ENCODE data around the gene RGCC. TPM values are rescaled to one million over a fixed set of nuclear protein-coding genes. Genes with fewer than 3 reads are reported as not detected.

RGCC gene
- total RNA-seq, 1 donor from 2014 or later: 1.6 TPM

GRCh38 chr13:41461527-41462139 is 4.3 kb downstream of the RGCC start:
- Mint-ChIP-seq H3K9me3 (ENCODE audit: unreplicated experiment) (no peaks in the 10 kb centered on the region), H3K4me3 (ENCODE audit: unreplicated experiment) (no peak overlapping the region), H3K36me3 (ENCODE audit: unreplicated experiment) (no peaks in the 10 kb centered on the region), H3K27ac (ENCODE audit: unreplicated experiment) (no peak overlapping the region), H3K4me1 (ENCODE audit: unreplicated experiment) (peaks cover 7% of the 10 kb centered on the region), H3K27me3 (ENCODE audit: unreplicated experiment) (peaks cover 36% of the 10 kb centered on the region)
- no peak for DNase-seq (ENCODE audit: extremely low spot score, unreplicated experiment)
- TF ChIP-seq CTCF (IDR thresholded peaks at IDR 0.05): no peak

- no peaks in the 10 kb centered on the region for H3K9me3 Mint-ChIP-seq (ENCODE audit: unreplicated experiment)
- no peak overlapping the region for H3K27ac Mint-ChIP-seq (ENCODE audit: unreplicated experiment)
- TF ChIP-seq CTCF (IDR thresholded peaks at IDR 0.05): no peak
- no peak overlapping the region for H3K4me3 Mint-ChIP-seq (ENCODE audit: unreplicated experiment)
- peaks cover 37% of the 10 kb centered on the region for H3K27me3 Mint-ChIP-seq (ENCODE audit: unreplicated experiment)
- H3K36me3 Mint-ChIP-seq (ENCODE audit: unreplicated experiment): no peaks in the 10 kb centered on the region
- DNase-seq (ENCODE audit: extremely low spot score, unreplicated experiment): no peak
- peaks cover 3% of the 10 kb centered on the region for H3K4me1 Mint-ChIP-seq (ENCODE audit: unreplicated experiment)
Measured at GRCh38 chr13:41462427-41462826, 5.1 kb downstream of the RGCC start.

- Mint-ChIP-seq H3K9me3 (ENCODE audit: unreplicated experiment) (no peaks in the 10 kb centered on the region), H3K27ac (ENCODE audit: unreplicated experiment) (no peak overlapping the region), H3K27me3 (ENCODE audit: unreplicated experiment) (peaks cover 38% of the 10 kb centered on the region), H3K4me3 (ENCODE audit: unreplicated experiment) (no peak overlapping the region), H3K36me3 (ENCODE audit: unreplicated experiment) (no peaks in the 10 kb centered on the region), H3K4me1 (ENCODE audit: unreplicated experiment) (no peaks in the 10 kb centered on the region)
- DNase-seq (ENCODE audit: extremely low spot score, unreplicated experiment): no peak
- no peak for TF ChIP-seq CTCF (IDR thresholded peaks at IDR 0.05)
Measured at GRCh38 chr13:41463838-41464602, 6.7 kb downstream of the RGCC start.

- Mint-ChIP-seq H3K4me1 (ENCODE audit: unreplicated experiment) (no peaks in the 10 kb centered on the region), H3K9me3 (ENCODE audit: unreplicated experiment) (no peaks in the 10 kb centered on the region), H3K27ac (ENCODE audit: unreplicated experiment) (no peak overlapping the region), H3K36me3 (ENCODE audit: unreplicated experiment) (no peaks in the 10 kb centered on the region), H3K27me3 (ENCODE audit: unreplicated experiment) (peaks cover 38% of the 10 kb centered on the region), H3K4me3 (ENCODE audit: unreplicated experiment) (no peak overlapping the region)
- TF ChIP-seq CTCF (IDR thresholded peaks at IDR 0.05): no peak
- DNase-seq (ENCODE audit: extremely low spot score, unreplicated experiment): no peak
Measured at GRCh38 chr13:41465241-41465847, 8.0 kb downstream of the RGCC start.

- no peaks in the 10 kb centered on the region for H3K36me3 Mint-ChIP-seq (ENCODE audit: unreplicated experiment)
- H3K4me3 Mint-ChIP-seq (ENCODE audit: unreplicated experiment): no peak overlapping the region
- TF ChIP-seq CTCF (IDR thresholded peaks at IDR 0.05): no peak
- no peak for DNase-seq (ENCODE audit: extremely low spot score, unreplicated experiment)
- H3K4me1 Mint-ChIP-seq (ENCODE audit: unreplicated experiment): no peaks in the 10 kb centered on the region
- no peaks in the 10 kb centered on the region for H3K9me3 Mint-ChIP-seq (ENCODE audit: unreplicated experiment)
- no peak overlapping the region for H3K27ac Mint-ChIP-seq (ENCODE audit: unreplicated experiment)
- peaks cover 42% of the 10 kb centered on the region for H3K27me3 Mint-ChIP-seq (ENCODE audit: unreplicated experiment)
Measured at GRCh38 chr13:41465898-41466320, 8.6 kb downstream of the RGCC start.

Data from osteocyte (in vitro differentiated cells).